T-helper 1 cell treated with Interleukin-12 subunit alpha and Interleukin-12 subunit beta and Interleukin-4 antibody, amounts not matched to agents 30 ng/mL and 1 ng/mL, for 36 hours (primary cell): ENCODE results near the gene GRM3. TPM values are rescaled to one million over a fixed set of nuclear protein-coding genes. Genes with fewer than 3 reads are reported as not detected.

Experiments
- intact Hi-C: fragments of 100-400 bp; cut with micrococcal nuclease; formaldehyde crosslinking; loops from one replicate; pipeline ENCODE4 v1.15.1; 2024
- total RNA-seq: library from RNA; stranded (reverse); gene quantifications from 2 replicates; pipeline ENCODE4 v1.2.3, GENCODE V29; 2022

The GRM3 gene
- total RNA-seq, 1 donor from 2014 or later = not detected

GRCh38 chr7:86900886-86901285 lies 257.2 kb downstream of the GRM3 start:
- intact Hi-C loops = no loop called here

DNA sequence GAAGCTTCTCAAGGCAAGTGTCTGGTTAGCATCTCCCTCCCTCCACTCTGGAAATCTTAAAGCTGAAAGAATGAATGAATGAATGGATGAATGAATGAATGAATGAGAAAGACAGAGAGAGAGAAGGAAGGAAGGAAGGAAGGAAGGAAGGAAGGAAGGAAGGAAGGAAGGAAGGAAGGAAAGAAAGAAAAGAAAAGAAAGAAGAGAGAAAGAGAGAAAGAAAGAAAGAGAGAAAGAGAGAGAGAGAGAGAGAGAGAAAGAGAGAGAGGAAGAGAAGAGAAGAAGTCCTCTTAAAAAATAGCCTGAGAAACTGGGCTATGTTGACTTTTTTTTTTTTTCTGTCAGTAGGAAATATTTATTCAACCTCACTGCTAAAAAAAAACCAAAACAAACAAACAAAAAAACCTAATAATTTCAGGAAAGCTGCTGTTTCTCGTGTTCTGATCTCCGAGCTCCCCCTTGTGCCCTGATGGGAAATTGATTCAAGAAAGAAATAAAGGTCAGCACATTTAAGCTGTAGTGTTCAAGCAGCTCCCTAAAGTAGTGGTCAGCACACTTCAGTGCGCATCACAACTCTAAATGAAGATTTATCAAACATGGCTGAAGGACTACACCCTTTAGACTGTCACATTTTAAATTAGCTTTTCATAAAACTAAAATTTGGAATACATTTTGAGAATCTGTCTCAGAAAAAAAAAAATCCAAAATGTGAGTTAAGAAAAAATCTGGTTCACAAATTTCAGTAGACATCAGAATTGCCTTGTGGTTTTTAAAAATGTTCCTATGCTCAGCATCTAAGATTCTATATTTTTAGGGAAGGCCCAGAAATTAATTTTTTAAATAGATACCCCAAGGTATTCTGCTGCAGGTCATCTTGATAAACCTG lies 261.5 kb downstream of the GRM3 start:
- intact Hi-C loops = no loop called here

DNA sequence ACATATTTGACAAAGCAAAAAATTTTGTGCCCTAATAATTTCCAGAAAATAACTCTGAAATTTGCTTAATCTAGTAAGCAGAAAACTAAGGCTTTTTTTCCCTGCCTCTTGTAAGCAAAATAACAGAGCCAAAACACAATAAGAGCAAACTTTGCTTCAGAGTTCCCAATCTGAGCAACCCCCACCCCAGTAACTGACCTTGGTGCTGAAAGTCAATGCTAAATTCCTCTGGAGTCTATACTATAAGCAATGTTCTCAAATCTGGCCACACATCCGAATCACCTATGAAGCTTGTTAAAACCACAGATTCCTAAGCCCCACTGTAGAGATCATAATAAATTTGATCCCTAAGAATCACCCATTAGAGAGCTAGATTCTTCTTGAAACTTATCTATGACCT lies 265.2 kb downstream of the GRM3 start:
- intact Hi-C loops = no loop called here

DNA sequence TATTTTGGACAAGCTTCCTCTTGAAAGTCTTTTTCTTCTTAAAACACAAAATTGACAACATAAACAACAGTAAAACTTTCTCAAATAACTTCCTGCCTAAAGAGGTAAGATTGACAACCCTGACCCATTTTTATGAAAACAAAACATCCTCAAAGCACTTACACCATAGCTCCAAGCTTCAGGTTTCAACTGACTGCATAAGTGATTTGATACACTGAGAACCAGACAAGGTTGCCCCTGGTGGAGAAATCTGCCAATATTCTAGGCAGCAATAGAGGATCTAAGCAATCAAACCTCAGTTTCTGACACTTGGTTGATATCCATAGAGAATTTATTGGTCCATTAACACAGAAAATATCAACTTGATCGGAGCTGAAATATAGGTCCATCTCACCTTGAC lies 267.9 kb downstream of the GRM3 start:
- intact Hi-C loops = no loop called here

DNA sequence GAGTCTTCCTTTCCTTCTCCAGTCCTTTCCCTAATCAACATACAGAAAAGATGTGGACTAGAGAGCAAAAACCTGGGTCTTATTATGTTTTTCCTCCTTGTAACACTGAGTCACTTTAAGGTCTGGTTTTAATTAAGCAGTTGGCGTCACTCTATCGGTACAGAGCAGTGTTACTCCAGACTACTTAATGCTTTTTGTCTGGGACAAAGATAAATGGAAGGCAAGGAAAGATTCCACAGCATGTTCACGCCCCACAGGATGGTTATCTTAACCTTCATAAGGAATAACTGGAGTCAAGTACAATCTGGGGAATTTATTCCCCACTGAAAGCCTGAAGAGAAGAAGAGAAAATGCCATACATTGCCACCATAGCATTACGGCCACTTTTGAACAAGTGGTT lies 270.0 kb downstream of the GRM3 start:
- intact Hi-C loops = no loop called here
